Measurements from ENCODE around the gene CNTNAP2.

The CNTNAP2 gene

DNA sequence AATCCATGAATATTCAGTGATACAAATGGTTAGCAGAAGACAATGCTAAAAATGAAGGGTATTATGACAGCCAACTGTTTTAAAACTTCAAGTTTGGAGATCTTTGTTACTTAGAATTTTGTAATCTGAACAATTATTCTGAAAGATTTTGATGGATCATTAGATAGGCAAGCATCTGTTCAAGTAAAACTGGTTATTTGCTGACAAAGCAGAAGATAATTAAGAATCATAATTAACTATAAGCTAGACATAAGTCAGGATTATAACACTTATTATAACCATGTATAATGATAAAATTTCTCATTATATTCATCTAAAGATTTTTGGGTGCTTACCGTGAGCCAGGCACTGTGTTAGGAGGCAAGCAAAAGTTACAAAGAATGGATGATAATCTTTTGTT lies 1145.1 kb downstream of the CNTNAP2 start:
- no peak for DNase-seq (ENCODE audit: low spot score)

DNA sequence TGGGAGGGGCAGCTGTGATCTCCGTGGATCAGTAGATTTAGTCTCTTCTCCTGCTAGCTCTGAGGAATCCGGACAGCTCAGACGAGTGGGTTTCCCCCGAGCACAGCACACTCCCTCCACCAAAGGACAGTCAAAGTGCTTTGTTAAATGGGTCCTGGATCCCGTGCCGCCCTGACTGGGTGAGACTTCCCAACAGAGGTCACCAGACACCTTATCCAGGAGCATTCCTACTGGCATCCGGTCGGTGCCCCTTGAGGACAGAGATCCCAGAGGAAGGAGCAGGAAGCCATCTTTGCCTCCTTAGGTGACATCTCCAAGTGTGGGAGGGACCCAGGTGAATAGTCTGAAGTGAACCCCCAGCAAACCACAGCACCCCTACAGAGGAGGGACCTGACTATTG lies 1148.9 kb downstream of the CNTNAP2 start:
- no peak for DNase-seq (ENCODE audit: low spot score)

DNA sequence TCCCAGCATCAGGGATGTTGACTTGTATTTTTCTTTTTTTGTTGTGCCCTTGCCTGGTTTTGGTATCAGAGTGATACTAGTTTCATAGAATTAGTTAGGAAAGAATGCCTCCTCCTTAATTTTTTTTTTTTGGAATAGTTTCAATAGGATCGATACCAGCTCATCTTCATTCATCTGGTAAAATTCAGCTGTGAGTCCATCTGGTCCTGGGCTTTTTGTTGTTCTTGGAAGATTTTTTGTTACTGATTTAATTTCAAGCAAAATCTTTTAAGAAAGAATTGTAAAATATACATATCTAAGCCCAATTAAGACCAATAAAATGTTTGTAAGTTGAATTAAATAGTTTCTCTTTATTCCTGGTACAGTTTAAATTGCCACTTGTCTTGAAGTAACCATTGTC lies 1159.5 kb downstream of the CNTNAP2 start:
- DNase-seq (ENCODE audit: low spot score) = no peak

DNA sequence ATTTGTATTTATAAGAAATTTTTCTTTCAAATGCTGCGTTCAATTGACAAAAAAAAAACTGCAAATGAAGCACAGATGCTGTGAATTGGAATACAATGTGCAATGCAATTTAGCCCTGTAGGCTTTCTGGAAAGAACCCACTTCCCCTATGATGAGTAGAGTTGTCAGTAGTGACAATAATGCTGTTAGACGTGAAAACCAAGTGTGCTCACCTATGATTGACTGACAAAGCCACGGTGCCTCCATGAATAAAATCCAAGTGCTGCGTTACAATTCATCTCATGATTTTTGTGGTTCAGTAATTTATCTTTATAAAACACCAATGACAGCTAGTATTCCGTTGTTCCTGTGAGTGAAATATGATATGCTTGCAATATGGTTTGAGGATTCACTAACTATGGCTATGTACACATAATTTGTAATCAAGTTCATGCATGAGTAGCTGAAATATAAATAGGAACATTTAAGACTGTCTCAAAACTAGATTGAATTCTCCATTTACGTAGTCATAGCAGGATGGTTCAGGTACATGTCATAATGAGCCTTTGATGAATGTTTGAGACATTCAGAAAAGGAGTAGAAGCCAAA lies 1160.3 kb downstream of the CNTNAP2 start:
- DNase-seq (ENCODE audit: low spot score) = no peak

DNA sequence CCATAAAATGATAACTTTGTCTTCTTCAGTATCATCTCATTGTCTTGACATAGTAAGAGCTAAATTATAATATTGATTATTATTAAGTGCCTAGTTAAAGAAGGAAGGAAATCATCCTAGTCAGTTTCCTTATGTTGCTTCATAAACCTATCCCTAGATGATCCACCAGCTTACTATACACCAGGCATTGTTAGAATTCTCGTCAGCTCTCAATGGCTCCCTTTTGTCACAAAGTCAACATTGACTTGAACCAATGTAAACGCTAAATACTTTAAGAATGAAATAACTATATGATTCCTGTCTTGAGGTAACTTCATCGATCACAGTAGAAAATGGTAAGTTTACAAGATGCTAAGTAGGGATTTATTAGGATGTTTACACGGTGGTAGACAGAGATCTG lies 1162.9 kb downstream of the CNTNAP2 start:
- DNase-seq (ENCODE audit: low spot score) = no peak

DNA sequence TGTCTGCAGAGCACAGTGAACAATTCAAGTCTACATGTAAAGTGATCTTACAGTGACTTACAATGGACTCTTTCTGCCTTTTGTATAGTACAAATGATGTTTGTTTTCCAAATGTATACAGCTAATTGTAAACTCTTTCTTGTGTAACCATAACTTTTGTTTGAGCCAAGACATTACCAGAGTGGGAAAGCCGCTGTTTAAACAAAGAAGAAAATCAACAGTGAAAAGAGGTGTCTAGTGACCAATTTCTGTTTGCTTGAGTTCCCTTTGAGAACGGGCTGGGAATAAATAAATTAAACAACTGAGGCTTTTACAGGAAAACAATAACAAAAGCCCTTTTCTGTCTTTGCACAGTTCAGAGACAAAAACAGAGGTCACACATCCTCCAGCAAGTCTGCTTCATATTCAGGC lies 1163.4 kb downstream of the CNTNAP2 start:
- DNase-seq (ENCODE audit: low spot score) = no peak

DNA sequence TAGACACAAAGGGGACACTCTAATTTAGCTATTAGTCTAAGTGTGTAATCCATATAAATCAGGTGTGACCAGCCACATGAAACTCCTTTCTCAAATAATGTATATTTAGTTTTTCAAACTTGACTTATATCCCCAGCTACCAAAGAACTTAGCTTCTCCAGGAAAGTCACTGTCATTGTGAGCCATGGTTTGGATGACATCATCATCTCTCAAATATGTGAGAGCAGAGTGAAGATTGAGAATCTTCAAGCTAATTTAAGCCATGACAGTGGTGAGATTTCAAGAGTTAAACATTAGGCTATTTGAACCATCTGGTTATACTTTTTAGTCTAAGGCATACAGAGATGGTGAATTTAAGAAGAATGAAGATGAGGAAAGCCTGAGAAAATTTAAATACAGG lies 1165.6 kb downstream of the CNTNAP2 start:
- no peak for DNase-seq (ENCODE audit: low spot score)

DNA sequence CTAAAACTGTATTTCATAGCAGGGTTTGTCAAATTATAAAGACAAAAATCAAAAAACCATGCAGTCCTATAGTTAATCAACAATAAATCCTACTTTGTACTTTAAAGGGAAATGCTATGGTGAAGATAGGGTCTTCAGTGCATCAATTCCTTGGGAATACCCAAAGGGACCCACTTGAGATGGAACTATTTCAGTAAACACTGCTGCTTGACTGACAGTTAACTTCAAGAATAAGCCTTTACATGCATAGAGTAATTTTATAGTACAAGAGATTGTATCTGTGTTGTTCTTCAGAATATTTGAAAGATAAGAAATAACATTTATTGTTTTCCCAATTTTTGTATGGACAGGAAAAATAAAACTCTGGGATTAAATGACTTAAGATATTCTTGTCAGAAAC lies 1179.6 kb downstream of the CNTNAP2 start:
- DNase-seq (ENCODE audit: low spot score) = no peak

DNA sequence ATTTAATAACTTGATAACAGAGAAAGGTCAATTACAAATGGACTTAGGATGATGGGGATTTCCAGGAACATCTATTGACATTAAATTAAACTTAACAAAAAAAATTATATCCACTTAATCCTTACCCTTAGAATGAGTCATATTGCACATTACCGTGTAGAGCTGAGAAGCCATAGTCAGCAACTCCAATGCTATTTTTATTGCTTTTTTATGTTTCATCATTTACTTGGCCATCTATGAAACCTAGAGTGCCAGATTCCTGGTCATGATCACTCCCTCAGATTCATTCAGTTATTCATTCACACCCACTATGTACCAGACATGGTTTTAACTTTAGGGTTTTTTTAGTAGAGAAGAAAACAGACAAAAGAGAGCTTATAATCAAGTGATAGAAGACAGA lies 1180.4 kb downstream of the CNTNAP2 start:
- no peak for DNase-seq (ENCODE audit: low spot score)

DNA sequence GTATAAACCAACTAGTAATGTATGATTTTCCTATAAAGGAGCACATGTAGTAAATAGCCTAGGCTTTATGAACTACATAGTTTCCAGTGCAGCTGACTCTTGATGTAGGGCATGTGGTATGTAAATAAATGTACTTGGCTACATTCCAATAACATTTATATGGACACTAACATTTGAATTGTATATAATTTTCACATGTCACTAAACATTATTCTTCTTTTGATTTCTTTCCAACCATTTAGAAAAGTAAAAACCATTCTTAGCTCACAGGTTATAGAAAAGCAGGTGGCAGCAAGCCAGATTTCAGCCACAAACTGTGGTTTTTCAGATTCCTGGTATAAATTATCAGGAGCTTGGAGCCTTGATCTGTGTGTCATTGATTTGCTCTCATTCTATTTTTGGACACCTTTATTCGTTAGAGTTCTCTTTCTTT lies 1182.0 kb downstream of the CNTNAP2 start:
- no peak for DNase-seq (ENCODE audit: low spot score)

DNA sequence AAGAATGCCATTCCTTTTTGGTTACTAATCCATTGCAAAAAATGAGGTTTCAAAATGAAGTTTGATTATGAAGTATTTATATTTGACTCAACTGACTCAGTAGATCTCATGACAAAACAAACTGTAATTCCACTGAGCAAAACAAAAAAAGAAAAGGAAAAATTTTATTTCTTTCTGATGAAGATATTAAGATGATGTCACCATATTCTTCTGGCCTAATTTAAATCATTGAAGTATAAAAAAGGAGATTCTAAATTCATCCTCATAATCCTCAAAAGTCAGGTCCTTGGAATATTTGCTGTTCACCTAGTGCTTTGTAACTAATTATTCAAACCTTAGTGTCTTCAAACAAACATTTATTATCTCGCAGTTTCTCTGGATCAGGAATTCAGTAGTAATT lies 1183.7 kb downstream of the CNTNAP2 start:
- DNase-seq (ENCODE audit: low spot score) = no peak

DNA sequence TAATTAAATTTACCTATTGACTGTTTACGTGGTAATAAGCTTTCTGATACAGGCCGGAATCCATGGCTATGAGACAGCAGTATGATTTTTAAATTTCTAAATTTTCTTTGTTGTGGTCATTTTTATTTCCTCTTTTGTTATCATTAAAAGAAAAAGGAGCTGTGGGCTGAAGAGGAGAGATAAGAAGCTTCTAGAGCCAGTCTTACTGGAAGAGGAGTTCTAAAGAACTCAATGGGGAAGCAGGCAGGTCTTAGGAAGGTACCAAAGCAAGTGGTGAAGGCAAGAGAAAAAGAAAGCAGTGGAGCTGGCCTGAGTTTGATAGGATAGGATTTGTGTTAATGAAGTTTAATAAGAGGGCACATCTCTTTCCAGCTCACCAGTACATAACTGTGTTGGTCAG lies 1187.8 kb downstream of the CNTNAP2 start:
- DNase-seq (ENCODE audit: low spot score) = no peak

DNA sequence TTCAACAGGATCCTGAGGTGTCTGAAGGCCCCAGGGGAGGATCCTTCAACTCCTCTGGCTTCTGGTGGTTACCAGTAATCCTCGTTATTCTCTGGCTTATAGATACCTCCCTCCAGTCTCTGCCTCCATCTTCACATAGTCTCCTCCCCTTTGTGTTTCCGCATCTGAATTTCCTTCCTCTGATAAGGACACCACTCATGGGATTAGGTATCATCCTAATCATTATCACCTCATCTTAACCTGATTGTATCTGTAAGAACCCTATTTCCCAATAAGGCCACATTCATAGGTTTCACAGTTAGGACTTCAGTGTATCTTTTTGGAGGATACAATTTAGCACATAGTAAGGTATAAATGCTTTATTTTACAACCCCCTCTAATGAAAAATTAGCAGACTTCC lies 1189.2 kb downstream of the CNTNAP2 start:
- DNase-seq (ENCODE audit: low spot score) = no peak

DNA sequence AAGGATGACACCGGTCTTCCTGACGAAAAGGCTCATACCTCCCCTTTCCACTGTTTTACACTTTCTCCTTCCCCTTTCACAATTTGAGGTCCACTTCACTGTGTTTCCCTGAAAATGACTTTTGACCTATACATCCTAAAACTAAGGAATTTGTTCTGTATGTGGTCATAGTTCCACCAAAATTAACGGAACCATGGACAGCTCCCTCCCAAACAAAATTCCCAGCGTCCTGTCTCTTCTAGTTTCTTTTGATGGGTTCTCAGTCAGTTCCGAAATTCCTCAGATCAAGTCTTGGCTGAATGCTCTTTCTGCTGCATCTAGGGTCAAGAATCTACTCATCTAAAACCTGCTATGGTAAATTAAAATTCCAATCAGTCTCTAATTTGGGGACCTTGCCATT lies 1191.9 kb downstream of the CNTNAP2 start:
- no peak for DNase-seq (ENCODE audit: low spot score)

DNA sequence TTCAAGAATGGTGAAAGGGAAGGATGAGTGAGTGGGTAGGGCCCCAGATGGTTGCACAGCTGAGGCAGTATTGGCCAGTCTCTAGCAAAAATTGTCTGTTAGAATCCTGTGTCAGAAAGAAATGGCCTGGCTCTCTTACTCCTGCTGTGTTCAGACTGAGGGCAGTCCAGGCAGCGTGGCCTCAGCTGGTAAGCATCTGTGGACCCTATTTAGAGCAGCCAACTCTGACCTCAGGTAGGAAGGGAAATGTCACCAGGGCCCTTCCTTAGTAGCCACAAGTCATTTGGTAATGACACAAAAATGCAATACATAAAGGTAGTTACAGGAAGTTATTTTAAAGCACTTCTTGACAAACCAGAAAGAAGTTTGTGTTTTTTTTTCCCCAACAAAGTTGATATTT lies 1194.7 kb downstream of the CNTNAP2 start:
- DNase-seq (ENCODE audit: low spot score) = no peak

DNA sequence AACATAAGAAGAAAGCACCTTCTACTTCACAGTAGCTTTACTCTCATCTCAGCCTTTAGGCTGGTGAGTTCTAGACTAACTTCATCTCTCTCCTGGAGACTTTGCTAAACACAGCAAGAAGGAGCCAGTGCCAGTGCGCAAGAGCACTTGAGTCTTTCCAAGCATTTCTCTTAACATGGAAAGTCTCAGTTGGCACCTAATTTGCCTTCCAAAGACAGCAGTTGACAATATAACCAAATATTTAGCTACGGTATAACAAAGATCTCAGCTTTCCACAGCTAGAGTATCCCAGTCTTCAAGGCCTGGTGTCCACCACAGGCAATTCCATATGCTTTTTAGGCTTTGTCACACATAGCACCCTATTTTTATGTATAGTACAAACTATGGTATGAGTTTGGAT lies 1204.9 kb downstream of the CNTNAP2 start:
- DNase-seq (ENCODE audit: low spot score) = no peak

DNA sequence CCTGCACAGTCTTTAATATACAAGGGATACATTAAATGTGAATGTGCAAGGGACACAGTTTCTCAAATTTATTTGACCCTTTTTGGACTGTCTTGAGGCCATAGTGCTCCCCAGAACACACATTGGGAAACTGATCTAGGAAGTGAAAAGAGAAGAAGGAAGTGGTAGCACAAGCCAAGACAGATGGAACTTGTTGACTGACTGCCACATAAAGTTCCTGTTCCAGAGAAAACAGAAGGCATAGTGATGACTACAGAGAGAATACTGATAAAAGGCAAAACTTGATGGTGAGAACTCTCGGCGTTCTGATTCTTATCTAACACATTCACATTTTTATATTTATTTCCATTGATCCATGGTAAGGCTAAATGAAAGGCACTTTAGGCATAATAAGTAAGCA lies 1216.4 kb downstream of the CNTNAP2 start:
- no peak for DNase-seq (ENCODE audit: low spot score)

DNA sequence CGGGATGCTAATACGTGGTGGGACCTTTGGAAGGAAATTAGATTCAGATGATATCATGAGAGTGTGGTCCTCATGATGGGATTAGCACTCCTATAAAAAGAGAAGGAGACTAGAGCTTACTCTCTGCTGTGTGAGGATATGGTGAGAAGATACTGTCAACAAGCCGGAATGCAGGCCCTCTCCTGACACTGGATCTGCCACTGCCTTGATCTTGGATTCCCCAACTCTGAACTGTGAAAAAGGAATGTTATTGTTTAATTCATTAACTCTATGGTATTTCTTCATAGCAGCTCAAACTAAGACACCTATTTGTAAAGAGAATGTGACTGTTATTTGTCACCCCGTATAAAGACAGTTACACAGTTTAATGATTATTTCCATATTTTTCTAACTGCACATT lies 1246.5 kb downstream of the CNTNAP2 start:
- no peak for DNase-seq (ENCODE audit: low spot score)

DNA sequence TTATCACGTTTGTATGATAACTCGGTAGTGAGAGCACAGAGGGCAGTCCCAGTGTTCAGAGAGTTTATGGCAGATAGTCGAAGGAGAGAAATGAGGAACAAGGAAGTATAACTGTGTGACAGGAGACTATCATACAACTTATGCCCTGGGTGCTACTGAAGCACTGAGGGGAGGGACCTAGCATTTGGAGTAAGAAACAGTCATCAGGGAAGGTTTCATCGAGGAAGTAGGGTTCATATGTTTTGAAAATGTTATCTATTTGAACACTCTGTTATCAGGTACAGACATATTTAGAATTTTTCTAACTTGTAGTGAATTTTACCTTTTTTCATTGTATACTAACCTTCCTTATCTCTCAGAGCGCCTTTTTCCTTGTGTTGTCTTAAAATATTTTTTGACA lies 1259.6 kb downstream of the CNTNAP2 start:
- DNase-seq (ENCODE audit: low spot score) = no peak

DNA sequence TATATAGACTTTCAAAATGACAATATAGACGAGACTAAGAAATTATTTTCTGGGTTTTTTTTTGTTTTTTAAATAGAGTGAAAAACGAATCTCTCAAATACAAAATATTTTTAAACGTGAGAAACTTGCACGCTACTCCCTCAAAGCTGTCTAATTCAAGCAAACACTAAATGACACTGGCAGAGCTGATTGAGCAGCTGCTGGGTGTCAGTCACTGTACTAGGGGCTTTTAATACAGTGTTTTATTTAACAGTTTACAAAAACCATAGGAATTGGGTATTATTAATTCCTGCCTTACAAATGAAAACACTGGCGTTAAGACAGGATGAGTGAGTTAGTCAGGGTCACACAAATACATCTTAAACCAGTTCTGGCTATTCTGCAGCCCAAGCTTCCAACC lies 1264.3 kb downstream of the CNTNAP2 start:
- DNase-seq (ENCODE audit: low spot score) = no peak

DNA sequence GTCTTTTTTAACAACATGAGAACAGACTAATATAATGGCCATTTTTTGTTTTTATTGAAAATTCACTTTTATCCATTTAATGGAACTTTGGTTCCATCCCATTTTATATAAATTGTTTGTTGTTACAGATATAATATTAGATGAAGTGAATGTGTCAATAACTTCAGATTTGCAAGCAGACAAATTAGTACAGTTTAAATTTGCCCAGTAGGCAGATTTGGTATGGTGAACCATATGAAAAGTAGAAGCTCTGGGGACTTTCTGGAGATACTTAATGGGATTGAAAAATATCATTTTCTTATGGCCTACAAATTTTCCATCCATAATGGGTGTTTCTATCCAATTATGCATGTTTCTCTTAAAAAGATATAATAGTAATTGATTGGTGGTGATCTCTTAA lies 1277.7 kb downstream of the CNTNAP2 start:
- DNase-seq (ENCODE audit: low spot score) = no peak

DNA sequence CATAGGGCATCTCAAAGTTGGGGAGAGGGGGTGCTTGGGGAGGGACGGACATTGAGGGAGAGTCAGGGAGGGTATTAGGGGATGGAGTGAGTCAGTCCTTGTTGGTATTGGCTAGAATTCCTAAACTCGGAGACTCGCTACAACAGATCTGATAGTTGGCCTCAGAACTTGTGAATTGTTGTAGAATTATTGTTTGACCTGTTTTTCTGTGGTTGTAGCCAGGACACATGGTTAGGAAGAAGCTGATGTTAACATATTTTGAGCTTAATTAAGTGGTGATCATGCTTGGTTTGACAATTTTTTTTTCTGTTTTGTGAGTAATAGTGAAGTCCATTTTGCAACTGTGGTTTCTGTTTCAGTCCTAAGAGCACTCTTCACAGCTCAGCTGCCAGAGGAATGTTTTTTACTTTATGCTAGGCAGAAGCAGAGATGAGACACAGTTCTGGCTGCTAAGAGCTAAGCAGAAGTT lies 1283.7 kb downstream of the CNTNAP2 start:
- no peak for DNase-seq (ENCODE audit: low spot score)

DNA sequence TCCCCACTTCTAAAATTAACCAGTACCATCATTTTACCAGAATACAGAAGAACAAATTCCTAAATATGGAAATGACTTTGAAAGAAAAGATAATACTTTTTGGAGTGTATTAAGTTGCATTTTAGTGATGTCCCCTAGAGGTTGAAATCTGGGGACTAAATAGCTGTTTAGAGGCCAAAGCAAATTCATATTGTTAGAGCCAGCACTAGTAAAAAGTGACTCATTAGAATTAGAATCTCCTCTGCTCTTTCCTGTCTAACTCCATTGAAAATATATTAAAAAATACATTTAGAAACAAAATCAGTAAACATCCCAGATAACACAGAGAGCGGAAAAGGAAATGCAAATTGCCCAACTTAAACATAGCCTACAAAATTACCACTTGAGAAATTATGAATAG lies 1284.3 kb downstream of the CNTNAP2 start:
- no peak for DNase-seq (ENCODE audit: low spot score)

DNA sequence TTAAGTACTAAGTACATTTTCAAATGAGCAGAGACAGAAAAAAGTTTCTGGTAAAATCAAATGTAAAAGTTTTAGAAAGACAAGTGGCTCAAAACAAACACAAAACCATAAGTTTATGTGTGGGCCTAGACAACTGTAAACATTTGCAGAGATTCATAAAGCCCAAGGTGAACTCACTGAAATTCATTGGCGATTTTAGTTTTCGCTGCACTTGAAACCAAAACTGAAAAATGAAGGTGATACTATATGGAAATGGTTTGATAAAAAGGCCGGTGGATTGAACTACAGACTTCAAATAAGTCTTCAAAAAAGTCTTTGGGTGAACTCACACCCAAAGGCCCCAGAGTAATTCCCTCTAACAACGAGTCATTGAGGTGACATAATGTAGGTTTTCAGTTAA lies 1289.0 kb downstream of the CNTNAP2 start:
- no peak for DNase-seq (ENCODE audit: low spot score)
